ENCODE measurements around the gene USB1. TPM values are rescaled to one million over a fixed set of nuclear protein-coding genes. Genes with fewer than 3 reads are reported as not detected.
A peak's percentile ranks its signal among the peaks of the same experiment; 100 is the strongest.

Gene USB1
- polyA plus RNA-seq, 2 of the 4 experiments (the other 2 are of a cell fraction) = 88.8 to 143 TPM

GRCh38 chr16:57998992-57999365 lies 2.2 kb upstream of the USB1 start:
- peak overlapping the region; percentile 99 for H3K4me3 ChIP-seq
- peaks cover 52% of the 10 kb centered on the region for H3K4me1 ChIP-seq
- peak overlapping the region; percentile 98; a peak in 5 of 6 replicates for H3K27ac ChIP-seq
- TF ChIP-seq PBX3 (IDR thresholded peaks at IDR 0.05) (no peak), TFCP2L1 (CRISPR knock-in tag; IDR thresholded peaks at IDR 0.05) (no peak), MAFK (IDR thresholded peaks at IDR 0.05; ENCODE audit: partially characterized antibody) (no peak), EHMT2 (IDR thresholded peaks at IDR 0.05; ENCODE audit: low read depth) (no peak), FOSL2 (IDR thresholded peaks at IDR 0.05) (no peak), FOSL2 (CRISPR knock-in tag; IDR thresholded peaks at IDR 0.05) (no peak), RCOR1 (IDR thresholded peaks at IDR 0.05; ENCODE audit: low read depth, low read length) (no peak), ATOH8 (CRISPR knock-in tag; IDR thresholded peaks at IDR 0.05; ENCODE audit: low read depth) (no peak), EP300 (IDR thresholded peaks at IDR 0.05) (no peak), ESRRA (IDR thresholded peaks at IDR 0.05; ENCODE audit: borderline replicate concordance, low read length) (no peak), HMGXB4 (CRISPR knock-in tag; IDR thresholded peaks at IDR 0.05; ENCODE audit: borderline replicate concordance) (no peak), NR3C1 (IDR thresholded peaks at IDR 0.05) (no peak), GATA3 (IDR thresholded peaks at IDR 0.05; ENCODE audit: borderline replicate concordance) (no peak), CTCF (IDR thresholded peaks at IDR 0.05) (no peak), RARB (CRISPR knock-in tag; IDR thresholded peaks at IDR 0.05) (no peak), MYC (IDR thresholded peaks at IDR 0.05; ENCODE audit: borderline replicate concordance, low read length) (no peak), RFX5 (IDR thresholded peaks at IDR 0.05) (no peak), CBX8 (IDR thresholded peaks at IDR 0.05) (no peak), NFE2L2 (conservative IDR thresholded peaks at IDR 0.05; ENCODE audit: low read length) (no peak)
- no peak for FAIRE-seq
- WGBS (ENCODE audit: missing lambda C conversion rate) = 86% methylated on average over 3 of the region's 3 CpGs
- peak overlapping the region; percentile 100 for H3K4me2 ChIP-seq
- CTCF ChIA-PET = interaction anchor here (1.2 to 12.6 kb wide), 15 partner anchors 9 to 350 kb away, joined by 3 to 160 read pairs (median 5); no protein-coding TSS in a partner anchor
- ATAC-seq = no peak
- H3K9me3 ChIP-seq = no peaks in the 10 kb centered on the region
- no peak for DNase-seq (ENCODE audit: low read depth in 1 of 2, low spot score in 1 of 2)
- POLR2A ChIA-PET = interaction anchor here (0.5 kb wide), 1 partner anchor 191 kb away, joined by 5 read pairs; no protein-coding TSS in a partner anchor

GRCh38 chr16:57999366-57999970 lies 1.7 kb upstream of the USB1 start:
- H3K4me3 ChIP-seq = peak overlapping the region; percentile 99
- peaks cover 49% of the 10 kb centered on the region for H3K4me1 ChIP-seq
- 0 out of 6 replicates have a peak, but pooled peaks of 1 of the 2 experiments have one; percentile 5 for ATAC-seq
- DNase-seq (ENCODE audit: low read depth in 1 of 2, low spot score in 1 of 2) = peak in 1 of 2 experiments; percentile 31
- WGBS (ENCODE audit: missing lambda C conversion rate) = 10% methylated on average over 6 of the region's 6 CpGs
- TF ChIP-seq EHMT2 (IDR thresholded peaks at IDR 0.05; ENCODE audit: low read depth) = no peak
- no peak for TF ChIP-seq RNF2 (IDR thresholded peaks at IDR 0.05; ENCODE audit: borderline replicate concordance, low read depth)
- TF ChIP-seq HOXB13 (CRISPR knock-in tag; IDR thresholded peaks at IDR 0.05; ENCODE audit: low read depth) = no peak
- TF ChIP-seq ESRRA (IDR thresholded peaks at IDR 0.05; ENCODE audit: borderline replicate concordance, low read length) = no peak
- no peak for TF ChIP-seq NFE2L2 (conservative IDR thresholded peaks at IDR 0.05; ENCODE audit: low read length)
- TF ChIP-seq ATOH8 (CRISPR knock-in tag; IDR thresholded peaks at IDR 0.05; ENCODE audit: low read depth) = no peak
- peak overlapping the region; percentile 100 for H3K4me2 ChIP-seq
- H3K27ac ChIP-seq = peak overlapping the region; percentile 98
- H3K9me3 ChIP-seq = no peaks in the 10 kb centered on the region
- POLR2A ChIA-PET = no interaction called here
- CTCF ChIA-PET = interaction anchor here (0.6 to 12.6 kb wide), 30 partner anchors 9 to 400 kb away, joined by 3 to 160 read pairs (median 4); no protein-coding TSS in a partner anchor
- FAIRE-seq = no peak
